Hematopoietic multipotent progenitor cell treated with erythropoietin and hydrocortisone succinate and interleukin-3 and kit ligand, for 6 days (in vitro differentiated cells): ENCODE data around the gene RPA1.
A peak's percentile ranks its signal among the peaks of the same experiment; 100 is the strongest.
"Not testable (repeated sequence)": the region's sequence is repeated elsewhere in the genome, so short reads cannot be mapped to it uniquely, and the experiment has no call there.

Experiments
- DNase-seq: peaks from one replicate; pipeline ENCODE4 v3.0.0-alpha.2; 2015

The RPA1 gene

GRCh38 chr17:1820528-1821252, 9.1 kb upstream of the RPA1 start:
- DNase-seq = no peak

DNA sequence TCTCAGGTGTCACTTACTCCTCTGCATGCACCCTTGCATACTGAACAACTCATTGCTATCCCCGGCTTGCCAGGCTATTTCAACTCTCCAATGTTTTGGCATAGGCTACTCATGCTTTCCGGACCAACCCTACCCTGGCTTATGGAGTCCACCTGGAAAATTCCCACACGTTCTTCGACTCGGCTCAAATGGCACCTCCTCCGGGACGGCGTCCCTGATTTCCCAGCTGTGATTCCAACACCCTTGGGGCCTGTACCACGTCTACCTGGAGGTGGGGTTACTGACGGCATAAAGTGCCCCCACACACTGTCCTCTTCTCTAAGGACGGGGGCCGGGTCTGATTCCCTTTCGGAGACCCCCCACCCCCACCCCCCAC, 601 bp upstream of the RPA1 start:
- DNase-seq = peak; percentile 9

GRCh38 chr17:1830288-1830687, 483 bp downstream of the RPA1 start:
- DNase-seq = peak; percentile 54

DNA sequence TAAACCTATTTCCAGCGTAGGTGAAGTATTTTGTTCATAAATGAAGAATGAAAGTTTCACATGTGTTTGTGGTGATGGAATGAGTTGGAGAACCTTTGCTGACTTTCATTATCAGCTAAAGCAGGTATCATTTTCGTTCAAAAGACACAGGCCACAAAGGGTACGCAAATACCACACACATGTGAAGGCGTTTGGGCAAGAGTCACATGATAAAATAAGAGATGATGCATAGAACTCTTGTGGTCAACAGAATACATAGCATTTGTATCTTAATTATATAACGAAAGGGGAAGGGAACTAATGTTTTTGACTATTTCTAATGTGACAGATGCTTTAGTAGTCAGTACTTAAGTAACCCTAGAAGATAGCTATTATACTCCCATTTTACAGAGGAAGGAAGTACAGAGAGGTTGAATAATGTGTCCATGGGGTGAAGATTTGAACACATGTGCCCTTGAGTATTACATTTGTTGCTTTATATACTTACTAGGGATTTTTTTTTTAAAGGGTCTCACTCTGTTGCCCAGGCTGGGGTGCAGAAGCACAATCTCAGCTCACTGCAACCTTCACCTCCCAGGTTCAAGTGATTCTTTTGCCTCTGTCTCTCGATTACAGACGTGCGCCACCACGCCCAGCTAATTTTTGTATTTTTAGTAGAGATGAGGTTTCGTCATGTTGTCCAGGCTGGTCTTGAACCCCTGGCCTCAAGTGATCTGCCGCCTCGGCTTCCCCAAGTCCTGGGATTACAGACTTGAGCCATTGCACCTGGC, 4.8 kb downstream of the RPA1 start:
- peak; percentile 27 for DNase-seq

DNA sequence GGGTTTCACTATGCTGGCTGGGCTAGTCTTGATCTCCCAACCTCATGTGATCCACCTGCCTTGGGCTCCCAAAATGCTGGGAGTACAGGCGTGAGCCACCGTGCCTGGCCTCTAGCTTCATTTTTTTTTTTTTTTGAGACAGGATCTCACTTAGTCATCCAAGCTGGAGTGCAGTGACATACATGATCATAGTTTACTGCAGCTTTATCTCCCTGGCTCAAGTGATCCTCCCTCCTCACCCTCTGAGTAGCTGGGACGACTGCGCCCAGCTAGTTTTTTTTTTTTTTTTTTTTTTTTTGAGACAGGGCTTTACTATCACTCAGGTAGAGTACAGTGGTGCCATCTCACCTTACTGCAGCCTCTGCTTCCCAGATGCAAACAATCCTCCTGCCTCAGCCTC, 9.7 kb downstream of the RPA1 start:
- DNase-seq = peak; percentile 82

GRCh38 chr17:1843947-1844346, 14.1 kb downstream of the RPA1 start:
- no peak for DNase-seq

DNA sequence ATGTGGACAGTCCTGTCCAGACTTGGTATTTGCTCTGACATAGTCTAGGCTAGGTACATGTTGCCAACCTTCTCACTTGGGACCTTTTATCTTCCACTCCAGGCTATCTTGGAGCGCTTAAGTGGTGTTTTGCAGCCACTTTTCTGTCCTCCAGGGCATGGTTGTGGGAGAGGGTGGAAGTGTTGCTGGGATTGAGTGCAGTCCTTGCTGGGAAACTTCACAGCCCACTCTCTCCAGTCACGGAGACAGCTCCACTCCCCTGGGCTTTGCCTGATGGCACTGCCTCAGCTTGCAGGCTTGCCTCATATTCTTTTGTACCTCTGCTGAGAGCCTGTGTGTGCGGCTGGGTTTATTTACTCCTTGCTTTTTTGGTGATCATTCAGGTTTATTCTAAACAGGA, 17.4 kb downstream of the RPA1 start:
- no peak for DNase-seq

GRCh38 chr17:1852327-1852726, 22.5 kb downstream of the RPA1 start:
- no peak for DNase-seq

- no peak for DNase-seq
Measured at GRCh38 chr17:1853698-1854097, 23.9 kb downstream of the RPA1 start.

DNA sequence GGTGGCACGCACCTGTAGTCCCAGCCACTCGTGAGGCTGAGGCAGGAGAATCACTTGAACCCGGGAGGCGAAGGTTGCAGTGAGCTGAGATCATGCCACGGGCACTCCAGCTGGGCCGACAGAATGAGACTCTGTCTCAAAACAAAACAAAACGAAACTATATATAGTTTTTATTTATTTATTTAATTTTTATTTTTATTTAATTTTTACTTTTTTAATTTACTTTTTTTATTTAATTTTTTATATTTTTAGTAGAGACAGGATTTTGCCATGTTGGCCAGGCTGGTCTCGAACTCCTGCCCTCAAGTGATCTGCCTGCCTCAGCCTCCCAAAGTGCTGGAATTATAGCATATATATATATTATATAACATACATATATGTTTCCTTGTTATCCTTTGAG, 26.7 kb downstream of the RPA1 start:
- DNase-seq = not testable (repeated sequence)

DNA sequence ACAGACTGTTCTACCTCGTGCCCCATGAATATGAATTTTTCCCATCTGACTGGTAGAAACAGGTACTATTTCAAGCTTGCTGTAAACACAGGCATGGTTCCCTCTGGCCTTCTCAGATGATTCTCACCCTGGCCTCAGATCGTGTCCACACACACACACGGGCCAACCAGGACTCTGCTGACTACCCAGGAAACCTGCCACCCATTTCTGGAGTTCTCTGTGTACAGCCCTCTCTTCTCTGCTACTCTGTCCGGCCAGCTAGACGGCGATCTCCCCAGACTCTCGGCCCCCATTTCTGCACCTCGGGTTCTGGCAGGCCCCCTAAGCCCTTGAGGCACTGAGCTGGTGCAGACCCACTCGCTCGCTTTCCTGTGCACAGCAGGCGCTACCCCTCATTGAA, 31.2 kb downstream of the RPA1 start:
- no peak for DNase-seq

DNA sequence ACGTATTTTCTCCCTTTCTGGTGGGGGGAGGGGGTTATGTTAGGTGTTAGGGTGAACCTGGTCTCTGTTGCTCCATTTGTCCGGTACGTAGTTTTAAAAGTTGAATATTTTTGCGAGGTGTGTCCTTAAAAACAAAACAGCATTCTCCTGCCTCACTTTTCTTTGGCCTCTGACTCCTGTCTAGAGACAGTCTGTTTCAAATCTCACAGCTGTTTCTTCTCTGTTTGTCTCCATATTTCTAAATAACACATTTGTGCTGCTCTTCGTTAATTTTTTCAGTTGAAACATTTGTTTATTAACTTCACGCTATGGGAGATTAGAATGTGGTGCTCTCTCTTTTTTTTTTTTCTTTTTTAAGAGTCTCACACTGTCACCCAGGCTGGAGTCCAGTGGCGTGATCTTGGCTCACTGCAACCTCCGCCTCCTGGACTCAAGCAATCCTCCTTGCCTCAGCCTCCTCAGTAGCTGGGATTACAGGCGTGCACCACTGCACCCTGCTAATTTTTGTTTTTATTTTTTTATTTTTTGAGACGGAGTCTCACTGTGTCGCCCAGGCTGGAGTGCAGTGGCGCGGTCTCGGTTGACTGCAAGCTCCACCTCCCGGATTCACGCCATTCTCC, 31.7 kb downstream of the RPA1 start:
- no peak for DNase-seq

DNA sequence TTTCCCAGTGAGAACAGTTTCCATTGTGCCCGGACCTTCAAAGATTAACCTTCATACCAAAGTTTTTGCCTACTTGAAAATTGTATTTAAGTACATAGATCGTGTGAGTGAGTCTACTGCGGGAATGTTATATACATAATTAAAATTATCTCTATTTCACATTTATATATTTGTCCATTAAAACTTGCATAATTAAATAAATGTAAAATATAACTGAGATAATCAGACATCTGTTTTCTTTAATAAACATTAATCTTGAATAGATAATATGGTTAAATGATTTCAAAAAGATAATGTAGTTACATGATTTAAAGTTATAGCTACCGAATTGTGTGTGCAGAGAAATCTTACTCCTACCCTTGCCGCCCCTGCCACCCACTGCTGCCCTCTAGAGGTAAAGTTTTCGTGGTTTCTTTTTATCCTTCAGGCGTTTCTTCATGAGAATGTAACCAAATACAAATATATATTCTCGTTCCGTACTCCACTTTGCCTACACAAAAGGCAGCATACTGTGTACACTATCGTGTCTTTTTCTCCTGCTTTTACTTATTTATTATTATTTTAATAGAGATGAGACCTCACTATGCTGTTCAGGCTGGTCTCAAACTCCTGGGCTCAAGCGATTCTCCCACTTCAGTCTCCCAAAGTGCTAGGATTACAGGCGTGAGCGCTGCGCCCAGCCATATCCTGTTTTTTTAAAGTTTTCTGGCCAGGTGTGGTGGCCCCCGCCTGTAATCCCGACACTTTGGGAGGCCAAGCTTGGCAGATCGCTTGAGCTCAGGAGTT, 35.6 kb downstream of the RPA1 start:
- peak; percentile 83 for DNase-seq

DNA sequence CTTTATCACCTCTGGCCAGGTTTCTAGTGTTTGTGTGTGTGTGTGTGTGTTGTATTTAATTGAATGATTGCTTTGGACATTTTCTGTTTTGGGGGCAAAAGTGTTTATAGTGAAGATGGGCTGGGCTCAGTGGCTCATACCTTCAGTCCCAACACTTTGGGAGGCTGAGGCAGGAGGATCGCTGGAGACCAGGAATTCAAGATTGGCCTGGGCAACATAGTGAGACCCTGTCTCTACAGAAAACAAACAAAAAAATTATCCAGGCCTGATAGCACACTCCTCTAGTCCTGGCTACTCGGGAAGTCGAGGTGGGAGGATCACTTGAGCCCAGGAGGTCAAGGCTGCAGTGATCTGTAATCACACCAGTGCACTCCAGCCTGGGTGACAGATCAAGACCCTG, 37.5 kb downstream of the RPA1 start:
- DNase-seq = no peak

- no peak for DNase-seq
Measured at GRCh38 chr17:1868090-1868489, 38.3 kb downstream of the RPA1 start.

GRCh38 chr17:1870592-1870991, 40.8 kb downstream of the RPA1 start:
- peak; percentile 38 for DNase-seq

GRCh38 chr17:1871756-1872155, 42.0 kb downstream of the RPA1 start:
- no peak for DNase-seq

- no peak for DNase-seq
Measured at GRCh38 chr17:1872254-1872653, 42.4 kb downstream of the RPA1 start.

DNA sequence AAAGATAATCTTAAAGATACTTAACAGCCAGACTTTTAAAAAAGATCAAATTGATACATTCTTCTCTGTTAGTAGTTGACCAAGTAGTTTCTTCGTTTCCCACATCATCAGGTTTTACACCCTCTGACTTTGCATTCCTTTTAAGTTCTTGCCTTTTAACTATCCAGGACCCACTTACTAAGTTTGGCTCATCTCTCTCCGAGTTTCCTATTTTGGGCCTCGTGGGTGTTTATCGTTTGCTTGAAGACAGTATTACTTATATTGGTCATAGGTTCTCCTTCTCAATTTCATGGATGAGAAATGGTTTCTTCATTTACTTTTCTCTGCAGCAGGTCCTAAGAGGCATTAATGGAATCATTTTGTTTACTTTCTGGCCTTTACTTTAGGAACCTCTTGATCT, 43.2 kb downstream of the RPA1 start:
- DNase-seq = no peak

DNA sequence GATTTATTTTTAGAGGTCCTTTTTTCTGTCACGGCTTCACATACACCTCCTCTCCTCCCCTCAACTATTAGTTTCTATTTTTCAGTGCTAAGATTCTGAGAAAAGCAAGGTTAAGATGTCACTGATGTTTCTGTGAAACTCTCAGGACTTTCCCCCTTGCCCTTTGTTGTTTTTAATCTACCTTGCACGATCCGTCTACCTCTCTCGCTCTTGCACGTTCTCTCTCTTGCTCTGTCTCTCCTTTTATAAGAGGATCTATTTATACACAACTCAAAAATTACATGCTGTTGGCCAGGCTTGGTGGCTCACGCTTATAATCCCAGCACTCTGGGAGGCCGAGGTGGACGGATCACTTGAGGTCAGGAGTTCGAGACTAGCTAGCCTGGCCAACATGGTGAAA, 43.6 kb downstream of the RPA1 start:
- DNase-seq = no peak

GRCh38 chr17:1875597-1875996, 45.8 kb downstream of the RPA1 start:
- no peak for DNase-seq

- DNase-seq = no peak
Measured at GRCh38 chr17:1878419-1879121, 48.8 kb downstream of the RPA1 start.
